Neural cell (in vitro differentiated cells): ENCODE measurements around the gene LYRM7.

Experiments used
- EZH2 ChIP-seq: fragments of 200-600, 300-800 bp; shearing (Covaris generic), sonication (generic); IDR thresholded peaks from 2 replicates; pipeline ENCODE4 v1.6.1; 2014; ENCODE audit warnings: antibody characterized with exemption, low read length, borderline replicate concordance, mild to moderate bottlenecking; ENCODE audit not compliant: insufficient read depth, poor library complexity, severe bottlenecking
- POLR2AphosphoS5 ChIP-seq: IDR thresholded peaks from 2 replicates; pipeline ENCODE4 v1.6.1; 2012
- TAF1 ChIP-seq: IDR thresholded peaks from 2 replicates; pipeline ENCODE4 v1.6.1; 2012; ENCODE audit warnings: low read depth
- TF ChIP-seq, protein P1 (sequence below): fragments of 450-650 bp; IDR thresholded peaks from 2 replicates; pipeline ENCODE4 v1.5.1; 2014; ENCODE audit warnings: antibody characterized with exemption, mild to moderate bottlenecking, moderate library complexity; ENCODE audit not compliant: poor library complexity, severe bottlenecking
- TF ChIP-seq, protein P2 (sequence below): IDR thresholded peaks from 2 replicates; pipeline ENCODE4 v1.6.1; 2012; ENCODE audit warnings: borderline replicate concordance

DNA sequence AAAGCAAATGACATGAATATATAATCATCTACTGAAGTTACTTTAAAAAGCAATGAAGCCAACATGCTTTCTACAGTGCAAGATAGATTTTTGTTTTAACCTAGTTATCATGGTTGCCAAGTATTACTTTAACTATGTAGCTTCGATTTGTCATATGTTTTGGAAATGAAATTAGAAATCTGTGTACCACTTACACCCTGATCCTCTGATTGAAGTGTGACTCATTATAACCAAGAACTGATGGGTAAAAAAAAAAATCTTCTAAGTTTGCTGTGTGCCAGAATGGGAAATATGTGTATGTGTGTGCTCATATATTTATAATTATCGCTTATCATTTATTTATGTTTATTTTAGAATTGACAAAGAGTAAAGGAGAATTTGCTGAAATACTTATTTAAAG, 84.0 kb downstream of the LYRM7 start:
- TF ChIP-seq EZH2 (no peak), POLR2AphosphoS5 (no peak), TAF1 (no peak)
- TF ChIP-seq, protein P1, sequence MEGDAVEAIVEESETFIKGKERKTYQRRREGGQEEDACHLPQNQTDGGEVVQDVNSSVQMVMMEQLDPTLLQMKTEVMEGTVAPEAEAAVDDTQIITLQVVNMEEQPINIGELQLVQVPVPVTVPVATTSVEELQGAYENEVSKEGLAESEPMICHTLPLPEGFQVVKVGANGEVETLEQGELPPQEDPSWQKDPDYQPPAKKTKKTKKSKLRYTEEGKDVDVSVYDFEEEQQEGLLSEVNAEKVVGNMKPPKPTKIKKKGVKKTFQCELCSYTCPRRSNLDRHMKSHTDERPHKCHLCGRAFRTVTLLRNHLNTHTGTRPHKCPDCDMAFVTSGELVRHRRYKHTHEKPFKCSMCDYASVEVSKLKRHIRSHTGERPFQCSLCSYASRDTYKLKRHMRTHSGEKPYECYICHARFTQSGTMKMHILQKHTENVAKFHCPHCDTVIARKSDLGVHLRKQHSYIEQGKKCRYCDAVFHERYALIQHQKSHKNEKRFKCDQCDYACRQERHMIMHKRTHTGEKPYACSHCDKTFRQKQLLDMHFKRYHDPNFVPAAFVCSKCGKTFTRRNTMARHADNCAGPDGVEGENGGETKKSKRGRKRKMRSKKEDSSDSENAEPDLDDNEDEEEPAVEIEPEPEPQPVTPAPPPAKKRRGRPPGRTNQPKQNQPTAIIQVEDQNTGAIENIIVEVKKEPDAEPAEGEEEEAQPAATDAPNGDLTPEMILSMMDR: no peak
- TF ChIP-seq, protein P2, sequence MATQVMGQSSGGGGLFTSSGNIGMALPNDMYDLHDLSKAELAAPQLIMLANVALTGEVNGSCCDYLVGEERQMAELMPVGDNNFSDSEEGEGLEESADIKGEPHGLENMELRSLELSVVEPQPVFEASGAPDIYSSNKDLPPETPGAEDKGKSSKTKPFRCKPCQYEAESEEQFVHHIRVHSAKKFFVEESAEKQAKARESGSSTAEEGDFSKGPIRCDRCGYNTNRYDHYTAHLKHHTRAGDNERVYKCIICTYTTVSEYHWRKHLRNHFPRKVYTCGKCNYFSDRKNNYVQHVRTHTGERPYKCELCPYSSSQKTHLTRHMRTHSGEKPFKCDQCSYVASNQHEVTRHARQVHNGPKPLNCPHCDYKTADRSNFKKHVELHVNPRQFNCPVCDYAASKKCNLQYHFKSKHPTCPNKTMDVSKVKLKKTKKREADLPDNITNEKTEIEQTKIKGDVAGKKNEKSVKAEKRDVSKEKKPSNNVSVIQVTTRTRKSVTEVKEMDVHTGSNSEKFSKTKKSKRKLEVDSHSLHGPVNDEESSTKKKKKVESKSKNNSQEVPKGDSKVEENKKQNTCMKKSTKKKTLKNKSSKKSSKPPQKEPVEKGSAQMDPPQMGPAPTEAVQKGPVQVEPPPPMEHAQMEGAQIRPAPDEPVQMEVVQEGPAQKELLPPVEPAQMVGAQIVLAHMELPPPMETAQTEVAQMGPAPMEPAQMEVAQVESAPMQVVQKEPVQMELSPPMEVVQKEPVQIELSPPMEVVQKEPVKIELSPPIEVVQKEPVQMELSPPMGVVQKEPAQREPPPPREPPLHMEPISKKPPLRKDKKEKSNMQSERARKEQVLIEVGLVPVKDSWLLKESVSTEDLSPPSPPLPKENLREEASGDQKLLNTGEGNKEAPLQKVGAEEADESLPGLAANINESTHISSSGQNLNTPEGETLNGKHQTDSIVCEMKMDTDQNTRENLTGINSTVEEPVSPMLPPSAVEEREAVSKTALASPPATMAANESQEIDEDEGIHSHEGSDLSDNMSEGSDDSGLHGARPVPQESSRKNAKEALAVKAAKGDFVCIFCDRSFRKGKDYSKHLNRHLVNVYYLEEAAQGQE: no peak
